HCEC 1CT (cell line): ENCODE data around the gene SRGAP1.

ENCODE experiments used
- DNase-seq: peaks from one replicate; pipeline ENCODE4 v3.0.0-alpha.2; 2017

SRGAP1 gene

GRCh38 chr12:63978519-63978918, 134.0 kb downstream of the SRGAP1 start:
- DNase-seq, result peak; percentile 89

- no peak for DNase-seq
These were observed 135.7 kb downstream of the SRGAP1 start for GRCh38 chr12:63980211-63980610.

- no peak for DNase-seq
These were observed 136.8 kb downstream of the SRGAP1 start for GRCh38 chr12:63981343-63981742.

GRCh38 chr12:63982604-63983295, 138.2 kb downstream of the SRGAP1 start:
- DNase-seq, result no peak

- DNase-seq, result no peak
These were observed 141.0 kb downstream of the SRGAP1 start for GRCh38 chr12:63985456-63985855.

GRCh38 chr12:63985945-63986344, 141.4 kb downstream of the SRGAP1 start:
- no peak for DNase-seq

GRCh38 chr12:63989301-63989845, 144.9 kb downstream of the SRGAP1 start:
- no peak for DNase-seq

- DNase-seq, result no peak
These were observed 146.5 kb downstream of the SRGAP1 start for GRCh38 chr12:63990828-63991547.

- DNase-seq, result peak; percentile 34
These were observed 150.2 kb downstream of the SRGAP1 start for GRCh38 chr12:63994704-63995103.

GRCh38 chr12:63995512-63995911, 151.0 kb downstream of the SRGAP1 start:
- DNase-seq, result no peak

- DNase-seq, result no peak
These were observed 152.1 kb downstream of the SRGAP1 start for GRCh38 chr12:63996556-63996955.

- DNase-seq, result no peak
These were observed 152.7 kb downstream of the SRGAP1 start for GRCh38 chr12:63997198-63997597.

- DNase-seq, result no peak
These were observed 154.1 kb downstream of the SRGAP1 start for GRCh38 chr12:63998584-63998983.

- DNase-seq, result no peak
These were observed 155.4 kb downstream of the SRGAP1 start for GRCh38 chr12:63999853-64000252.

- no peak for DNase-seq
These were observed 156.9 kb downstream of the SRGAP1 start for GRCh38 chr12:64001439-64001838.

- DNase-seq, result peak; percentile 83
These were observed 160.1 kb downstream of the SRGAP1 start for GRCh38 chr12:64004641-64005040.

- DNase-seq, result peak; percentile 84
These were observed 161.8 kb downstream of the SRGAP1 start for GRCh38 chr12:64006211-64006825.

- peak; percentile 40 for DNase-seq
These were observed 163.4 kb downstream of the SRGAP1 start for GRCh38 chr12:64007853-64008252.

GRCh38 chr12:64008596-64008995, 164.1 kb downstream of the SRGAP1 start:
- DNase-seq, result peak; percentile 32

GRCh38 chr12:64009321-64010068, 165.0 kb downstream of the SRGAP1 start:
- peak; percentile 17 for DNase-seq

- DNase-seq, result peak; percentile 90
These were observed 165.7 kb downstream of the SRGAP1 start for GRCh38 chr12:64010069-64010686.

- DNase-seq, result no peak
These were observed 172.0 kb downstream of the SRGAP1 start for GRCh38 chr12:64016521-64016920.
